Measurements from ENCODE around the gene EIF5. TPM values are rescaled to one million over a fixed set of nuclear protein-coding genes. Genes with fewer than 3 reads are reported as not detected.
A peak's percentile ranks its signal among the peaks of the same experiment; 100 is the strongest.

EIF5 gene
- total and polyA plus RNA-seq, 4 experiments from 2014 or later, result 265 to 395 (median 301) TPM

DNA sequence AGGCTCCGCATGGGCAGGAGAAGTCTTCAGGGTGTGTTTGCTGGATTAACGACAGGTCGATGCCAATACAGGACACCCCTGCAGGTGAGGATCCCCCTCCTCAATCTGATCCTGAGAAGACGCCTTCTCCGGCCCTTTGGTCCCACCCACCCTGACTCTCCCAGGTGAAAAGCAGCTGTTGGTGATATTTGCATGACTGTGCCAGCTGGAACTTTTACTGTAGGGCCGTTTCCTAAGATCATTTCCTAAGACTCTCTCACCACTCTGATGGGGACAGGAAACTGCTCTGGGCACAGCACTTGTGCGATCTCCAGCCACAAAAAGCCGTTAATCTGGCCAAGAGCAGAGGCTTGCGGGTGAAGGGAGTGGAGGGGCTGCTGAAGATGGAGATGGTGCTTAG is 16.8 kb upstream of the EIF5 start:
- intact Hi-C loops (cut with micrococcal nuclease), result no loop called here
- DNase-seq, result no peak
- no peak overlapping the region for H3K27ac Mint-ChIP-seq
- no peaks in the 10 kb centered on the region for H3K9me3 ChIP-seq (ENCODE audit: control insufficient read depth in 1 of 2, low read length in 2 of 2)
- H3K36me3 ChIP-seq (ENCODE audit: insufficient read depth, low read length), result no peaks in the 10 kb centered on the region
- no peaks in the 10 kb centered on the region for H3K4me1 Mint-ChIP-seq
- POLR2A ChIA-PET (ENCODE audit: partially characterized antibody), result no interaction called here
- H3K4me3 ChIP-seq (ENCODE audit: low read length in 2 of 2), result no peak overlapping the region
- H3K9me3 Mint-ChIP-seq, result peaks cover 0 to 3% (median 0%) of the 10 kb centered on the region in 8 donors
- no peaks in the 10 kb centered on the region for H3K27me3 ChIP-seq (ENCODE audit: insufficient read depth, low read length)
- peaks cover 9 to 24% of the 10 kb centered on the region in 2 donors for H3K27me3 Mint-ChIP-seq
- H3K4me3 Mint-ChIP-seq, result no peak overlapping the region
- no peak overlapping the region for H3K27ac ChIP-seq (ENCODE audit: low read depth, low read length)
- H3K4me1 ChIP-seq (ENCODE audit: insufficient read depth, low read length), result no peaks in the 10 kb centered on the region
- no peaks in the 10 kb centered on the region for H3K36me3 Mint-ChIP-seq
- CTCF ChIA-PET (ENCODE audit: partially characterized antibody), result no interaction called here

DNA sequence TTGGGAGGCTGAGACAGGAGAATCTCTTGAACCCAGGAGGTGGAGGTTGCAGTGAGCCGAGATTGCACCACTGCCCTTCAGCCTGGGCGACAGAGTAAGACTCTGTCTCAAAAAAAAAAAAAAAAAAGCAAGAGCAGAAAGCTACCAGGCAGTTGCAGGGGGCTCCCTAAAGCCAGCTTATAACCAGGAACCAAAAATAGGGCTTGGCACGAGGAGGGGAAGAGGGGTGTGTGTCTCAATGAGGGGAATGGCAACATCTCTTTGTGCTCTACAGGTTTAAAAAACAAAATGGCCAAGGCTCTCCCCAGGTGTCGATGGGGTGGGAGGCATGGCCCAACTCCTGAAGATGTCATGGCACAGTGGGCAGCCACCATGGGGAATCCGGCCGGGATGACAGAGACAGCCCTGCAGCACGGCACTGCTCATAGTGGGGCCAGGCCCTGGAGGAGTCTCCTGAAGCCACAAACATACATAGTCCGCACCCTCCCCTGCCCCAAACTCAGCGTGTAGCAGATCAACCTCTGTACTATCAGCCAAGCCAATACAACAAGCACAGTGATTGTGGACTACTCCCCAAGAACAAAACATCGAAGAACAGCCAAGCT is 16.0 kb upstream of the EIF5 start:
- Mint-ChIP-seq H3K9me3 (peaks cover 0 to 3% (median 0%) of the 10 kb centered on the region in 8 donors), H3K27me3 (peaks cover 7 to 28% of the 10 kb centered on the region in 2 donors), H3K36me3 (no peaks in the 10 kb centered on the region), H3K4me1 (no peaks in the 10 kb centered on the region), H3K27ac (peak overlapping the region in 1 of 7 donors; percentile 64), H3K4me3 (no peak overlapping the region)
- intact Hi-C loops (cut with micrococcal nuclease), result no loop called here
- no peak for DNase-seq
- H3K27ac ChIP-seq (ENCODE audit: low read depth, low read length), result no peak overlapping the region
- H3K4me3 ChIP-seq (ENCODE audit: low read length in 2 of 2), result no peak overlapping the region
- POLR2A ChIA-PET (ENCODE audit: partially characterized antibody), result no interaction called here
- no peaks in the 10 kb centered on the region for H3K4me1 ChIP-seq (ENCODE audit: insufficient read depth, low read length)
- CTCF ChIA-PET (ENCODE audit: partially characterized antibody), result no interaction called here
- H3K9me3 ChIP-seq (ENCODE audit: control insufficient read depth in 1 of 2, low read length in 2 of 2), result no peaks in the 10 kb centered on the region
- no peaks in the 10 kb centered on the region for H3K36me3 ChIP-seq (ENCODE audit: insufficient read depth, low read length)
- no peaks in the 10 kb centered on the region for H3K27me3 ChIP-seq (ENCODE audit: insufficient read depth, low read length)

DNA sequence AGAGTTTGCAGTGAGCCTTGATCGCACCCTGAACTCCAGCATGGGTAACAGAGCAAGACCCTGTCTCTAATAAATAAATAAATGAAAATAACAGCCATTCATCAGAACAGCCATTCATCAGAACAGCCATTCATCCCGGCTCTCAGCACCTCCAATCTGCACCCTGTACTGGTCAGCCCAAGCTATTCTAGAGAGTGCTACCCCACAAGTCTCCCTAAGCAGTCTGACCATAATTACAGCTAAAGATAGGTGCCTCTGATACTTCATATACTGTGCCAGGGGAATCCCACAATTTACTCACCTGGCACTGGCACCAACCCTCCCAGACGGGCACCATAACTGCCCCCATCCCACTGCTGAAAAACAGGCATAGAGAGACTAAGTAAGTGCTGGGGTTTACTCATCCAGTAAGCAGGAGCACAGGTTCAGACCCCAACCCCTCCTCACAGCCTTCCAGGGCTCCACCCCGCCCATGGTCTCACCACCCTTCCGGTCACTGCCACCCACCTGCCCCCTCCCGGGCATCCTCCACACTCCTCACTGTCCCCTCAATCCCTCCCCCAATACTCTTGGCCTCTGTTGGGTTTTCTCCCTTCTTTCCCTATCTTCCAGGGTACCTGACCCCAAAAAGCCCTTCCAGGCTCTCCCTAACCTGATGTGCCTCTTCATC is 15.2 kb upstream of the EIF5 start:
- Histone ChIP-seq H3K27me3 (ENCODE audit: insufficient read depth, low read length) (no peaks in the 10 kb centered on the region), H3K4me1 (ENCODE audit: insufficient read depth, low read length) (no peaks in the 10 kb centered on the region), H3K27ac (ENCODE audit: low read depth, low read length) (no peak overlapping the region), H3K36me3 (ENCODE audit: insufficient read depth, low read length) (no peaks in the 10 kb centered on the region), H3K9me3 (ENCODE audit: control insufficient read depth in 1 of 2, low read length in 2 of 2) (no peaks in the 10 kb centered on the region), H3K4me3 (ENCODE audit: low read length in 2 of 2) (no peak overlapping the region)
- H3K4me1 Mint-ChIP-seq, result no peaks in the 10 kb centered on the region
- peaks cover 11 to 29% of the 10 kb centered on the region in 2 donors for H3K27me3 Mint-ChIP-seq
- no peak overlapping the region for H3K4me3 Mint-ChIP-seq
- ChIA-PET CTCF (ENCODE audit: partially characterized antibody) (no interaction called here), POLR2A (ENCODE audit: partially characterized antibody) (no interaction called here)
- no peak for DNase-seq
- no peaks in the 10 kb centered on the region for H3K36me3 Mint-ChIP-seq
- H3K9me3 Mint-ChIP-seq, result peaks cover 0 to 3% (median 0%) of the 10 kb centered on the region in 8 donors
- intact Hi-C loops (cut with micrococcal nuclease), result no loop called here
- no peak overlapping the region for H3K27ac Mint-ChIP-seq

DNA sequence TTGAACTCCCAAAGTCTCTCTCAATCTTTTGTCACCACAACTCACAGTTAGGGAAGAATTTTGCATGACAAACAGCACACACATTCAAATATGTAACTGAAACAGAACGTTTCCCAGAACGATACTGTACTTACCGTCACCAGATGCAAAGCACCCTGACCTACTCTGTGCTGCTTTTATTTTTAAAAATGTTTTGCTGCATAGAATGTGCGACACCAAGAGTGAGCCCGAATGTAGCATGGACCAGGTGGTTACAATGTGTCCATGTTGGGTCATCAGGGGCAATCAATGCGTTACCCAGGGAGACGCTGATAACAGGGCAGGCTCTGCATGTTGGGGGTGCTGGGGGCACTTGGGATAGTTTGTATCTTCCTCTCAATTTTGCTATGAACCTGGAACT is 14.6 kb upstream of the EIF5 start:
- no peak overlapping the region for H3K4me3 ChIP-seq (ENCODE audit: low read length in 2 of 2)
- H3K27me3 ChIP-seq (ENCODE audit: insufficient read depth, low read length), result no peaks in the 10 kb centered on the region
- POLR2A ChIA-PET (ENCODE audit: partially characterized antibody), result no interaction called here
- Mint-ChIP-seq H3K27ac (no peak overlapping the region), H3K27me3 (peaks cover 11 to 29% of the 10 kb centered on the region in 2 donors), H3K9me3 (peaks cover 0 to 3% (median 0%) of the 10 kb centered on the region in 8 donors), H3K4me3 (no peak overlapping the region), H3K36me3 (no peaks in the 10 kb centered on the region), H3K4me1 (no peaks in the 10 kb centered on the region)
- H3K36me3 ChIP-seq (ENCODE audit: insufficient read depth, low read length), result no peaks in the 10 kb centered on the region
- no peak overlapping the region for H3K27ac ChIP-seq (ENCODE audit: low read depth, low read length)
- intact Hi-C loops (cut with micrococcal nuclease), result no loop called here
- CTCF ChIA-PET (ENCODE audit: partially characterized antibody), result no interaction called here
- H3K4me1 ChIP-seq (ENCODE audit: insufficient read depth, low read length), result no peaks in the 10 kb centered on the region
- H3K9me3 ChIP-seq (ENCODE audit: control insufficient read depth in 1 of 2, low read length in 2 of 2), result no peaks in the 10 kb centered on the region
- no peak for DNase-seq

DNA sequence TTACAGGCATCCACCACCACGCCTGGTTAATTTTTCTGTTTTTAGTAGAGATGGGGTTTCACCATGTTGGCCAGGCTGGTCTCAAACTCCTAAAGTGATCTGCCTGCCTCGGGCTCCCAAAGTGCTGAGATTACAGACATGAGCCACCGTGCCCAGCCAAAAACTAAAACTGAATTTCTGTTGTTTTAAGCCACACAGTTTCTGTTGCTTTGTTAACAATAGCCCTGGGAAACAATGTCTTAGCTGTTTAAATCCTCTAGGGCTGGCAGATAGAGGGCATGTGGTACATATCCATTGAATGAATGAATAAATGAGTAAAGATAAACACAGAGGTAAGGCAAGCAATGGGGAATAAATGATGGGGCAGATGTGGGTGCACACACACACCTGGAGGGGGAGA is 8.0 kb upstream of the EIF5 start:
- Histone ChIP-seq H3K36me3 (ENCODE audit: insufficient read depth, low read length) (no peaks in the 10 kb centered on the region), H3K4me3 (ENCODE audit: low read length in 2 of 2) (no peak overlapping the region), H3K27ac (ENCODE audit: low read depth, low read length) (no peak overlapping the region), H3K4me1 (ENCODE audit: insufficient read depth, low read length) (no peaks in the 10 kb centered on the region), H3K27me3 (ENCODE audit: insufficient read depth, low read length) (no peaks in the 10 kb centered on the region), H3K9me3 (ENCODE audit: control insufficient read depth in 1 of 2, low read length in 2 of 2) (no peaks in the 10 kb centered on the region)
- Mint-ChIP-seq H3K4me1 (no peaks in the 10 kb centered on the region), H3K27ac (peak overlapping the region in 1 of 7 donors; percentile 23), H3K4me3 (no peak overlapping the region), H3K36me3 (no peaks in the 10 kb centered on the region), H3K9me3 (peaks cover 0 to 1% (median 0%) of the 10 kb centered on the region in 8 donors), H3K27me3 (peaks cover 3 to 11% of the 10 kb centered on the region in 2 donors)
- ChIA-PET POLR2A (ENCODE audit: partially characterized antibody) (interaction anchor here (1.0 kb wide), 1 partner anchor 8 kb away, joined by 3 read pairs; the partner anchor contains the start of gene EIF5), CTCF (ENCODE audit: partially characterized antibody) (no interaction called here)
- intact Hi-C loops (cut with micrococcal nuclease), result no loop called here
- DNase-seq, result no peak

DNA sequence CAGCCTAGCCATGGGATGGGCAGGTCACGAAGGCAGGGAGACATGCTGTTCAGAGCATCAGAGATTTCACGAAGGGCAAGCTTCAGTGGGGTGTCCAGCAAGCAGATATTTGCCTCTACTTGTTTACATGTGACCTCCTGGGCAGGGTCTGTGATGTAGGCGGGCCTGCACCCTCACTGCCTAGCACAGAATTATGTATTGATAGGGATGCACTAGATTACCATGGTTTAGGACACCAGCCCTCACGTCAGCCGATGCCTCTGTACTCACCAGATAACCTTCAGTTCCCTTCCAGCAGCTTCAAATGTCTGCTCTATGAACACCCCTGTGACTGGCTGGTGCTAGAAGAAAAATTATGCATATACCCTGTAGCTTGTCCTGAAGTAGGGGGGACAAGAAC is 5.1 kb upstream of the EIF5 start:
- Mint-ChIP-seq H3K4me1 (peaks cover 3 to 11% (median 7%) of the 10 kb centered on the region in 4 donors), H3K36me3 (peaks cover 0 to 3% of the 10 kb centered on the region in 2 donors), H3K27ac (peak overlapping the region in 3 of 7 donors; percentile 22 to 66 (median 36)), H3K27me3 (no peaks in the 10 kb centered on the region), H3K9me3 (peaks cover 0 to 4% (median 0%) of the 10 kb centered on the region in 8 donors), H3K4me3 (peak overlapping the region in 1 of 8 donors; percentile 20)
- H3K36me3 ChIP-seq (ENCODE audit: insufficient read depth, low read length), result no peaks in the 10 kb centered on the region
- H3K27ac ChIP-seq (ENCODE audit: low read depth, low read length), result no peak overlapping the region
- CTCF ChIA-PET (ENCODE audit: partially characterized antibody), result no interaction called here
- peaks cover 9% of the 10 kb centered on the region for H3K4me1 ChIP-seq (ENCODE audit: insufficient read depth, low read length)
- no peak for DNase-seq
- H3K27me3 ChIP-seq (ENCODE audit: insufficient read depth, low read length), result no peaks in the 10 kb centered on the region
- H3K4me3 ChIP-seq (ENCODE audit: low read length in 2 of 2), result no peak overlapping the region
- POLR2A ChIA-PET (ENCODE audit: partially characterized antibody), result no interaction called here
- H3K9me3 ChIP-seq (ENCODE audit: control insufficient read depth in 1 of 2, low read length in 2 of 2), result no peaks in the 10 kb centered on the region
- intact Hi-C loops (cut with micrococcal nuclease), result no loop called here

DNA sequence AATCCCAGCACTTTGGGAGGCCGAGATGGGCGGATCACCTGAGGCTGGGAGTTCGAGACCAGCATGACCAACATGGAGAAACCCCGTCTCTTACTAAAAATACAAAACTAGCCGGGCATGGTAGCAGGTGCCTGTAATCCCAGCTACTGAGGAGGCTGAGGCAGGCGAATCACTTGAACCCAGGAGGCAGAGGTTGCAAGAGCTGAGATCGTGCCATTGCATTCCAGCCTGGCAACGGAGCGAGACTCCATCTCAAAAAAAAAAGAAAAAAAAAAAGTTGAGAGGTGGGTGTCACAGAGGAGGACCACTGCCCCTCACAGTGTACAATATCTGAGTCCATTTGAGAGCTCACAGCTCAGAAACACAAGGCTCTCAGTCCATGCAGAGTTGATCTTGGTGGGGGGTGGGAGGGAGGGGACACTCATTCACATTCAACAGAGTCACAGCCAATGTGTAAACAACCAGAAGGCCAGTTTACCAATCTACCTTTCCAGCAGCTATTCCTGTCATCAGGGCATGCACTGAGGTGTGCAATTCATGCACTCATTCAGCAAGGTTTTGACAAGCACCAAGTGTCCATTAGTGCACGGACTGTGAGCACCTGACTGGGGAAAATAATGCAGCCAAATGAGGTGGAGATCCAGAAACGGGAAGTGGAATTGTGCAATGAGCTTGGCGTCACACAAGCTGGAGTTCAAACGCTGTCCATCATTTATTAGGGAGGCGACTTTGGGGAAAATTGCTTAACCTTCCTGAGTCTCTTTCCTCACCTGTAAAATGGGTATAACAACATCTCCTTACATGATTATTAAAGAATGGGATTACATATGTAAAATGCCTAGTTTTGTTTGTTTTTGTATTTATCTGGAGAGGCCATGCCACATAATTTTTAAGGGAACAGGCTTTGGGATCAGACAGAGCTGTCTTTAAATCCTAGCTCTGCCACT is 4.4 kb upstream of the EIF5 start:
- Mint-ChIP-seq H3K4me3 (no peak overlapping the region), H3K36me3 (peaks cover 0 to 5% of the 10 kb centered on the region in 2 donors), H3K9me3 (peaks cover 0 to 6% (median 0%) of the 10 kb centered on the region in 8 donors), H3K27ac (peak overlapping the region in 1 of 7 donors; percentile 29), H3K4me1 (peaks cover 3 to 14% (median 7%) of the 10 kb centered on the region in 4 donors), H3K27me3 (no peaks in the 10 kb centered on the region)
- Histone ChIP-seq H3K36me3 (ENCODE audit: insufficient read depth, low read length) (no peaks in the 10 kb centered on the region), H3K9me3 (ENCODE audit: control insufficient read depth in 1 of 2, low read length in 2 of 2) (no peaks in the 10 kb centered on the region), H3K4me1 (ENCODE audit: insufficient read depth, low read length) (peaks cover 9% of the 10 kb centered on the region), H3K27me3 (ENCODE audit: insufficient read depth, low read length) (no peaks in the 10 kb centered on the region), H3K27ac (ENCODE audit: low read depth, low read length) (no peak overlapping the region), H3K4me3 (ENCODE audit: low read length in 2 of 2) (no peak overlapping the region)
- no peak for DNase-seq
- ChIA-PET POLR2A (ENCODE audit: partially characterized antibody) (no interaction called here), CTCF (ENCODE audit: partially characterized antibody) (no interaction called here)
- intact Hi-C loops (cut with micrococcal nuclease), result loop anchor here (5.0 kb wide), 2 partner anchors 298 to 737 kb away; partner anchors contain the start of genes KLC1 and RCOR1
